NK-92 (cell line): ENCODE measurements around the gene TGM2.
"Not testable (repeated sequence)": the region's sequence is repeated elsewhere in the genome, so short reads cannot be mapped to it uniquely, and the experiment has no call there.

Source experiments
- DNase-seq: peaks from one replicate; lab custom pipeline; 2025; ENCODE audit not compliant: unreplicated experiment; lab: John Stamatoyannopoulos, UW

The TGM2 gene

GRCh38 chr20:38119446-38119845 lies 45.6 kb downstream of the TGM2 start:
- DNase-seq: no peak

- DNase-seq: no peak
These were observed 47.4 kb downstream of the TGM2 start for GRCh38 chr20:38117635-38118034.

DNA sequence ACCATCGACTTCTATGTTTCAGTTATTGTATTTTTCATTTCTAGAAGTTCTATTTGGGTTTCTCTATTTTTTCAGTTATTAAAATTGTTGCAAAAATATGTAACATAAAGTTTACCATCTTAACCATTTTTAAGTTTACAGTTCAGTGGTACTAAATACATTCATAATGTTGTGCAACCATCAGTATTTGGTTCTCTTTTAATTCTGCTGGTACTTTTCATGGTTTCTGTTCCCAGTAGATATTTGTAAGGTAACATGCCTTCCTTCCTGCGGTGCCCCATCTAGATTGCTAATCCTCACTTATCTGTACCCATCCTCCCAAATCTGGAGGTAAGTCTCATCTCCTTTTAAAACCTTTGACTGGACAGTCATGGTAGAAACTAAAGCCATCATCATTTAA lies 47.9 kb downstream of the TGM2 start:
- no peak for DNase-seq

DNA sequence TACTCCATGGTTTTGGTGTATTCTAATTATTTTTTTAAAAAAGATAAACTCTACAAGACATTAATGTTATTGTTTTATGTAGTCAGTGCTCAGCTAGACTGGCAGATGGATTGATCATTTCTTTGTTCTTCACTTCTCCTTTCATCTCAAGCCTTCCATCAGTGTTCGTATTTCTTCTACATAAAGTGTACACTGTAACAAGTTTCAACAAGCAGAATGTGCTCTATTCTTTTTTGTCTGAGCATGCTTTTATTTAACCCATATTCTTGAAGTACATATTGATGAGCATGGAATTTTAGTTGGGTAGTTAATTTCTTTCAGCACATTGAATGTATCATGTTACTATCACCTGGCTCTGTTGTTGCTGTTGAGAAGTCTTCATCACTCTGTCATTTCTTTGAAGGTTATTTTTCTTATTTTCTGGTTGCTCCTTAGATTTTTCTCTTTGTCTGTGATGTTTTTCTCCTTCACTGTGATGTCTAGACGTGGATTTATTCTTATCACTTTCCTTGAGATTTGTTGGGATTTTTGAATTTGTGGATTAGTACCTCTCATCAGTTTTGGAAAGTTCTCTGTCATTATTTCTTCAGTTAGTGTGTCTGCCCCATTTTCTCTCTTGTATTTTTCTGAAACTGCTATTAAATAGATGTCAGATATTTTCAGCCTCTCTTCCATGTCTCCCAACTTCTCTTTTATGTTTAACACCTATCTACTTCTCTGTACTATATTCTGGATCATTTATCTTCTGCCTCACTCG lies 48.5 kb downstream of the TGM2 start:
- no peak for DNase-seq

- DNase-seq: no peak
These were observed 49.2 kb downstream of the TGM2 start for GRCh38 chr20:38115896-38116295.

DNA sequence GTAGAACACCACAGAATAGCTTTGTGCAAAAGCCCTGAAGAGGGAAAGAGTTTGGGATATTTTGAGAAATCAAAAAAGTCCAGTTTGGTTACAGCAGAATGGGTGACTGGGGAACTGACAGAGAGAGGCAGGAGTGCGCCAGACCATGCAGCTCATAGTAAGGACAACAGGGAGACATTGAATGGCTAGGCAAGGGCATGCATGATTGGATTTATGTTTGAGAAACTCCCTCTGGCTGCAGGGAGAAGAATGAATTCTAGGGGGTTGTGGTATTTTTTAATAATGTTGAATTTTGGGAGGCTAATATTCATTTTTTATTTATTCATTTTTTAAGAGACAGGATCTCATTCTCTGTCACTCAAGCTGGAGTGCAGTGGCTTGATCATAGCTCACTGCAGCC lies 49.9 kb downstream of the TGM2 start:
- DNase-seq: no peak

DNA sequence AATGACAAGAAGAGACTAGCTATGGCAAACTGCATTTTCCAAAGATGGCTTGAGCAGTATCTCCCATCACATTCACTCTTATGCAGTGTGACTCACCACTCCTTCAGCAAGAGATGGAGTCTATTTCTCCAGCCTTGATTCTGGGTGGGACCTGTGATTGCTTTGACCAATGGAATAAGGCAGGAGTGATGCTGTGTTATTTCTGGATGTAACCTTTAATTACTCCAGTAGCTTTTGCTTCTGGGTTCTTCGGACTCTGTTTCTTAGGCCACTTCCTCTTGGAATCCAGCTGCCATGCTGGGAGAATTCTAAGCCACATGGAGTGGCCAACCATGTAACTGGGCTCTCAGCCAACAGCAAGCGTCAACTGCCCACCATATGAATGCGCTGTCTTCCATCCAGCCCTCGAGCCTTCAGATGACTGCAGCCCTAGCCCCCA lies 50.7 kb downstream of the TGM2 start:
- no peak for DNase-seq

GRCh38 chr20:38113401-38114325 lies 51.4 kb downstream of the TGM2 start:
- DNase-seq: no peak

DNA sequence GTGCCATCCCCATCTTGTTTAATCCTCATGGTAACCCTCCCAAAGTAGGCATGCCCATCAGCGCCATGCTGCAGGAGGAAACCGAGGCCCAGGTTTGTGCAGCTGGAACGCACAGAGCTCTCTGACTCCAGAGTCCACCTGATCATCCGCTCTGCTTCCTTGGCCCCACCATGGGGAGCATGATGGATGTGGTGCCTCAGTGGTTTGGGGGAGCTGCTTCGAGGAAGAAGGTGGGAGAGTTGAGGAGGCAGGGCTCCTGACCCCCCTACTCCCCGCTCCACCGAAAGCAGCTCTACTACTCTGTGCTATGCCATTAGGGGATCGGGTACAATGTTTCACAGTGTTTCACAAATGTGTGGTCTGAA lies 52.2 kb downstream of the TGM2 start:
- no peak for DNase-seq

GRCh38 chr20:38112261-38112929 lies 52.7 kb downstream of the TGM2 start:
- no peak for DNase-seq

- DNase-seq: no peak
These were observed 53.5 kb downstream of the TGM2 start for GRCh38 chr20:38111366-38112232.

DNA sequence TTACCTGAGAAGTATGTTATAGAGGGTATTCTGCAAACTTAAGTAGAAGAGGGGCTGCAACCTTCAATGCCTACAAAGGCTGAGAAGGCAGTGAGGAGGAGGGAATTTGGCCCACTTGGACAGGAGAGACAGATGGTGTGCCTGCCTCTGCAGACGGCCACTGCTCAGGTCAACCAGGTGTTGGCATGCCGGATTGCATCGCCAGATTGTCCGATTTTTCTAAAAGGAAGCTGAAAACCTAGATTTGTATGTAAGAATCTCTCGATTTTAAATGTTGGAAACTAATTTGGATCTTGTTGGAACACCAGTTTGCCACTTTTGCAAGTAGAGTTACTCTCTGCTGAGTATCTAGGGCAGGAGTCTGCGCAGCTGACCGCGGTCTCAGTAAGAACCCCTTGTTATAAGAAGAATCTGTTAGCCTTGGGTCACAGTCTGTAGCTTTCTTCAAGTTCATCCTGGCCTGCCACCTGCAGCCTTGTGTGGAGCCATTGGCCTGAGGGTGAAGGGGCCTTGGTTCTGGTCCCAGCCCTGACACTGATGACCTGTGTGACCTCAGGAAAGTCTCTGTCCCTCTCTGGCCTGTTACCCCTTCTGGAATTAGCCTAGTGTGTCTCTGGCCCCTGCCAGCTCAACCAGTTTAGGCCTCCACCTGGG lies 54.4 kb downstream of the TGM2 start:
- DNase-seq: no peak

GRCh38 chr20:38109591-38110524 lies 55.2 kb downstream of the TGM2 start:
- no peak for DNase-seq

- no peak for DNase-seq
These were observed 56.0 kb downstream of the TGM2 start for GRCh38 chr20:38108986-38109541.

- no peak for DNase-seq
These were observed 56.6 kb downstream of the TGM2 start for GRCh38 chr20:38108438-38108985.

DNA sequence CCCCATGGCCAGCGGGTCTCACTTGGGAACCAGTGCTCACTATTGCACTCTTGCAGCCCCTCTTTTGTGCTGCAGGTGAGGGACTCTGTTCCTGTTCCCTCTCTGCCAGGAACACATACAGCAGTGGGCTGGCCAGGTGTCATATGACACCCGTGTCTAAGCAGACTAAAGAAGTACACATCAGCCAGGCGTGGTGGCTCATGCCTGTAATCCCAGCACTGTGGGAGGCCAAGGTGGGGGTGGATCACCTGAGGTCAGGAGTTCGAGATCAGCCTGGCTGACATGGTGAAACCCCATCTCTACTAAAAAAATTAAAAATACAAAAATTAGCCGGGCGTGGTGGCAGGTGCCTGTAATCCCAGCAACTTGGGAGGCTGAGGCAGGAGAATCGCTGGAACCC lies 57.2 kb downstream of the TGM2 start:
- not testable (repeated sequence) for DNase-seq

GRCh38 chr20:38107386-38107785 lies 57.7 kb downstream of the TGM2 start:
- not testable (repeated sequence) for DNase-seq

DNA sequence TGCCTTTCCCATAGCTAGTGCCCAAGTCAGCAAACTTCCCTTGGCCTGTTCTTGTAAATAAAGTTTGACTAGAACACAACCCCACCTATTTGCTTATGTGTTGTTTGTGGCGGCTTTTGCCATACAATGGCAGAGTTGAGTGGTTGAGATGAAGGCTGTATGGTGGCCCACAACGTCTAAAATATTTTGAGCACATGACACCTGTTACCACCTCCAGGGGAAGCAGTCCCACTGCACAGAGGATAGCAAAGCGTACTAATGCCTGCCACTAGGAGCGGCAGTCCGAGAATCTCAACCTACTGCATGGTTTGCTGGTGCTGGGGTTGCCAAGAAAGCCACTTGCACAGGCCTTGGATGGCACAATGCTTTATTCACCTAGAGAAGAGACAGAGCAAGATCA lies 58.6 kb downstream of the TGM2 start:
- no peak for DNase-seq

DNA sequence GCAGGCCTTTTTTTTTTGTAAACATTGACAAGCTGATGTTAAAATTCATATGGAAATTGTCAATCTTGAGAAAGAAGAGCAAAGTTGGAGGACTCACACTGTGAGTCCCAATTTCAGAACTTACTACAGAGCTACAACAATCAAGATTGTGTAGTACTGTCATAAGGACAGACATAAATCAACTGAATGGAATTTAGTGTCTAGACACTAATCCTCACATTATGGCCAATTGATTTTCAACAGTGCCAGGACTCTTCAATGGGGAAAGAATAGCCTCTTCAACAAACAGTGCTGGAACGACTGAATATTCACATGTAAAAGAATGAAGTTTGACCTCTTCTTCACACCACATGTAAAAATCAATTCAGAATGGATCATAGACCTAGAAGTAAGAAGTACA lies 60.8 kb downstream of the TGM2 start:
- DNase-seq: no peak
